K562 (cell line): ENCODE results near the gene SLC8A1. TPM values are rescaled to one million over a fixed set of nuclear protein-coding genes. Genes with fewer than 3 reads are reported as not detected.

Experiments
- ATAC-seq: fragments of 200-7000 bp; cut with Tn5 transposase; 3 replicates; pipeline ENCODE4 v1.9.1; 2020; ENCODE audit warnings: moderate library complexity
- BruUV-seq: library from RNA; stranded (reverse); fragments of 400-500 nt; replicated peaks from 2 replicates; lab custom pipeline; 2021; lab: Mats Ljungman, UMichigan
- CTCF ChIA-PET: fragments of 300-600 bp; formaldehyde crosslinking; extraction: SDS; loops from one replicate; lab custom pipeline; 2021; ENCODE audit warnings: low intra/inter-chr PET ratio; lab: Yijun Ruan, JAX
- POLR2A ChIA-PET: fragments of 300-600, 350-650 bp; sonication (Branson Sonifier 250); formaldehyde crosslinking; extraction: SDS; loops from one replicate; lab custom pipeline; 2021; ENCODE audit warnings: antibody characterized with exemption, inconsistent platforms; lab: Yijun Ruan, JAX
- DNase-seq, 4 experiments: peaks; one replicate each; pipeline versions ENCODE4 v3.0.0 to v3.0.0-alpha.2; 2011 to 2018; ENCODE audit warnings: low spot score in 3 of 4, mixed read lengths in 3 of 4; ENCODE audit errors: extremely low read depth in 1 of 4
- FAIRE-seq: peaks from 2 replicates; lab custom pipeline; 2011; peaks lifted over from hg19 to GRCh38; lab: Jason Lieb, UNC
- H2AFZ ChIP-seq: 2 replicates; pipeline ENCODE4 v1.6.0; 2011; ENCODE audit warnings: low read depth, low read length, control low read depth, inconsistent platforms
- H3K27ac ChIP-seq: fragments of 200-600 bp; 3 replicates; pipeline ENCODE4 v1.8.0; 2011; ENCODE audit warnings: low read depth, mild to moderate bottlenecking, control low read depth, inconsistent platforms, low read length, moderate library complexity, mixed read lengths; ENCODE audit errors: extremely low read depth
- H3K27me3 ChIP-seq, 2 experiments: fragments of 300-600 bp in 1 of 2; 2 replicates in 1 of 2; 3 replicates in 1 of 2; pipeline versions ENCODE4 v1.6.0 to v1.8.0; 2011; ENCODE audit warnings: inconsistent platforms in 2 of 2, low read length in 2 of 2, mild to moderate bottlenecking in 1 of 2, mixed read lengths in 1 of 2, moderate library complexity in 1 of 2; ENCODE audit not compliant: control insufficient read depth in 2 of 2, insufficient read depth in 2 of 2
- H3K36me3 ChIP-seq: fragments of 300-600 bp; 3 replicates; pipeline ENCODE4 v1.8.0; 2011; ENCODE audit warnings: mild to moderate bottlenecking, low read length, inconsistent platforms; ENCODE audit not compliant: control insufficient read depth, insufficient read depth
- H3K4me1 ChIP-seq, 2 experiments: fragments of 200-600 bp in 1 of 2; replicated peaks in 1 of 2; 2 replicates in 1 of 2; 3 replicates in 1 of 2; pipeline versions ENCODE4 v1.5.1 to v1.8.0; 2011; ENCODE audit warnings: inconsistent platforms in 2 of 2, low read length in 2 of 2, mild to moderate bottlenecking in 1 of 2, mixed read lengths in 1 of 2, moderate library complexity in 1 of 2; ENCODE audit not compliant: control insufficient read depth in 2 of 2, insufficient read depth in 2 of 2
- H3K4me2 ChIP-seq: 2 replicates; pipeline ENCODE4 v1.6.1; 2011; ENCODE audit warnings: low read length, control low read depth, inconsistent platforms, mixed read lengths; ENCODE audit not compliant: insufficient read depth
- H3K4me3 ChIP-seq: fragments of 200-600 bp; sonication (generic), shearing (Covaris generic); 2 replicates; pipeline ENCODE4 v1.5.1; 2016; ENCODE audit warnings: control low read depth, inconsistent platforms
- H3K79me2 ChIP-seq: fragments of 200-600 bp; 3 replicates; pipeline ENCODE4 v1.8.0; 2011; ENCODE audit warnings: low read length, inconsistent platforms; ENCODE audit not compliant: control insufficient read depth, insufficient read depth
- H3K9ac ChIP-seq, 2 experiments: 2 replicates each; pipeline versions ENCODE4 v1.6.0 to v1.6.1; 2011; ENCODE audit warnings: low read depth in 2 of 2, low read length in 2 of 2, control low read depth in 1 of 2, inconsistent platforms in 1 of 2, mild to moderate bottlenecking in 1 of 2, mixed read lengths in 1 of 2; ENCODE audit not compliant: insufficient read depth in 1 of 2
- H3K9me1 ChIP-seq: one replicate; pipeline ENCODE4 v1.6.0; 2011; ENCODE audit warnings: inconsistent platforms, mild to moderate bottlenecking, low read length, moderate library complexity; ENCODE audit not compliant: control insufficient read depth, insufficient read depth
- H3K9me3 ChIP-seq: replicated peaks from 2 replicates; pipeline ENCODE4 v1.5.1; 2011; ENCODE audit warnings: low read depth, low read length, inconsistent platforms; ENCODE audit not compliant: control insufficient read depth, insufficient read depth
- H4K20me1 ChIP-seq: replicated peaks from 2 replicates; pipeline ENCODE4 v1.6.1; 2011; ENCODE audit warnings: low read length, inconsistent platforms, mixed read lengths; ENCODE audit not compliant: control insufficient read depth, insufficient read depth
- BRCA1 ChIP-seq, 2 experiments: fragments of 450-650 bp in 1 of 2; sonication (generic) in 1 of 2; formaldehyde crosslinking in 1 of 2; IDR thresholded peaks; 2 replicates each; pipeline versions ENCODE4 v1.5.0 to v1.6.1; 2017 to 2020; ENCODE audit warnings: mild to moderate bottlenecking in 1 of 2, missing genetic modification reagents in 1 of 2
- CBFA2T3 ChIP-seq: fragments of 450-650 bp; IDR thresholded peaks from 2 replicates; pipeline ENCODE4 v1.6.1; 2017
- CEBPG ChIP-seq, 3 experiments: fragments of 200-800 bp in 1 of 3; sonication (Bioruptor generic) in 1 of 3; sonication (generic) in 1 of 3; formaldehyde crosslinking in 1 of 3; IDR thresholded peaks in 2 of 3; conservative IDR thresholded peaks in 1 of 3; 2 replicates each; pipeline versions ENCODE4 v1.6.1 to v1.8.0; 2016 to 2022; ENCODE audit warnings: missing compliant biosample characterization in 2 of 3, missing genetic modification characterization in 2 of 3, mild to moderate bottlenecking in 1 of 3, missing genetic modification reagents in 1 of 3
- ELF4 ChIP-seq: fragments of 450-650 bp; formaldehyde crosslinking; IDR thresholded peaks from 2 replicates; pipeline ENCODE4 v1.4.0; 2022; ENCODE audit warnings: missing genetic modification characterization
- GATA2 ChIP-seq: sonication (generic); formaldehyde crosslinking; IDR thresholded peaks from 2 replicates; pipeline ENCODE4 v1.4.0; 2020; ENCODE audit warnings: mild to moderate bottlenecking, missing genetic modification reagents
- KAT2B ChIP-seq: IDR thresholded peaks from one replicate; pipeline ENCODE4 v1.6.1; 2012; ENCODE audit warnings: low read depth, mild to moderate bottlenecking, control low read depth, inconsistent platforms, low read length, moderate library complexity
- MEF2D ChIP-seq: conservative IDR thresholded peaks from 2 replicates; pipeline ENCODE4 v1.6.1; 2016; ENCODE audit warnings: low read depth, missing genetic modification characterization, missing compliant biosample characterization
- NCOA4 ChIP-seq: fragments of 450-650 bp; IDR thresholded peaks from 2 replicates; pipeline ENCODE4 v1.6.1; 2018; ENCODE audit warnings: mild to moderate bottlenecking; ENCODE audit not compliant: partially characterized antibody
- RAD21 ChIP-seq, 2 experiments: fragments of 250-450 bp in 1 of 2; fragments of 450-650 bp in 1 of 2; sonication (Bioruptor Pico) in 1 of 2; formaldehyde crosslinking in 1 of 2; IDR thresholded peaks in 1 of 2; conservative IDR thresholded peaks in 1 of 2; 2 replicates each; pipeline versions ENCODE4 v1.4.0 to v1.8.0; 2020 to 2022; ENCODE audit warnings: mild to moderate bottlenecking in 2 of 2, moderate library complexity in 1 of 2
- ZC3H4 ChIP-seq: sonication (generic); formaldehyde crosslinking; IDR thresholded peaks from 2 replicates; pipeline ENCODE4 v1.9.0; 2021; ENCODE audit warnings: missing genetic modification reagents, borderline replicate concordance
- ZFP91 ChIP-seq: sonication (generic); formaldehyde crosslinking; IDR thresholded peaks from 2 replicates; pipeline ENCODE4 v1.8.0; 2022; ENCODE audit warnings: mild to moderate bottlenecking, missing genetic modification reagents
- ZNF134 ChIP-seq: fragments of 250-450 bp; sonication (Bioruptor Pico); conservative IDR thresholded peaks from 2 replicates; pipeline ENCODE4 v1.4.0; 2020
- ZNF23 ChIP-seq: fragments of 250-450 bp; sonication (Bioruptor Pico); IDR thresholded peaks from 2 replicates; pipeline ENCODE4 v1.4.0; 2020; ENCODE audit warnings: mild to moderate bottlenecking
- ZNF668 ChIP-seq: fragments of 250-450 bp; sonication (Bioruptor Pico); IDR thresholded peaks from 2 replicates; pipeline ENCODE4 v1.8.0; 2022; ENCODE audit warnings: mild to moderate bottlenecking, inconsistent platforms
- WGBS: fragments of 100-300 bp; shearing (Covaris generic); methylation state at CpG from one replicate; pipeline ENCODE4 v1.1.6; 2016; ENCODE audit warnings: low coverage, mixed read lengths; ENCODE audit not compliant: insufficient coverage; ENCODE audit errors: missing lambda C conversion rate; 5-methylcytosine and 5-hydroxymethylcytosine counted together
- in situ Hi-C: fragments of 300-500 bp; cut with MboI; formaldehyde crosslinking; loops from 4 replicates; pipeline ENCODE4 v1.15.0; 2018; ENCODE audit warnings: inconsistent platforms, mixed read lengths
- intact Hi-C: fragments of 100-400 bp; cut with micrococcal nuclease; formaldehyde crosslinking; loops from 2 replicates; pipeline ENCODE4 v1.14.2; 2022
- polyA plus RNA-seq, 8 experiments: library from polyadenylated mRNA; depleted of rRNA in 4 of 8; stranded (reverse) in 5 of 8; unstranded in 3 of 8; fragments of >200 nt; fragmentation: Nextera tagmentation in 2 of 8; fragmentation: Illumina TruSeq in 1 of 8; extraction: Ambion mirVana in 2 of 8; extraction: Trizol in 1 of 8; gene quantifications; 2 replicates each; pipeline versions ENCODE4 v1.2.1 to v1.2.3, GENCODE V29; 2011 to 2014; ENCODE audit warnings: inconsistent platforms in 1 of 8, missing spikeins in 1 of 8
- total RNA-seq, 7 experiments: library from RNA; depleted of rRNA in 6 of 7; stranded (reverse); fragments of >200 nt in 6 of 7; fragmentation: Illumina TruSeq in 2 of 7; extraction: Trizol in 2 of 7; gene quantifications; 2 replicates each; pipeline versions ENCODE4 v1.2.1 to v1.2.3, GENCODE V29; 2011 to 2021; ENCODE audit warnings: low replicate concordance in 1 of 7

SLC8A1 gene
- total and polyA plus RNA-seq, 9 of the 15 experiments (the other 6 are each of a cell fraction or from before 2014, with no cell fraction given) = not detected

GRCh38 chr2:40129725-40130124, 322.2 kb downstream of the SLC8A1 start:
- FAIRE-seq = no peak
- ATAC-seq = no peak
- CTCF ChIA-PET = no interaction called here
- POLR2A ChIA-PET = no interaction called here
- 0% methylated on average over 1 of the region's 1 CpG for WGBS
- intact Hi-C loops = no loop called here
- Histone ChIP-seq H3K79me2 (no peaks in the 10 kb centered on the region), H3K27ac (no peak overlapping the region), H3K9me3 (no peaks in the 10 kb centered on the region; the same call in 1 of the 2 replicates), H2AFZ (no peak overlapping the region), H3K36me3 (no peaks in the 10 kb centered on the region), H3K4me1 (no peaks in the 10 kb centered on the region), H3K4me2 (no peak overlapping the region), H3K27me3 (no peaks in the 10 kb centered on the region), H4K20me1 (no peaks in the 10 kb centered on the region), H3K4me3 (no peak overlapping the region), H3K9me1 (no peaks in the 10 kb centered on the region), H3K9ac (no peak overlapping the region)
- BruUV-seq = no TSS peak
- DNase-seq = no peak
- in situ Hi-C loops = no loop called here
- TF ChIP-seq ELF4 (CRISPR knock-in tag) = no peak
- TF ChIP-seq NCOA4 = no peak
- TF ChIP-seq GATA2 (CRISPR knock-in tag) = no peak
- no peak for TF ChIP-seq ZNF134
- TF ChIP-seq ZNF668 (CRISPR knock-in tag) = no peak
- no peak for TF ChIP-seq ZC3H4 (CRISPR knock-in tag)
- no peak for TF ChIP-seq BRCA1 (IDR thresholded peaks at IDR 0.05)
- no peak for TF ChIP-seq BRCA1 (CRISPR knock-in tag; IDR thresholded peaks at IDR 0.05)
- no peak for TF ChIP-seq CEBPG (CRISPR knock-in tag; IDR thresholded peaks at IDR 0.05)
- no peak for TF ChIP-seq CEBPG (tag; conservative IDR thresholded peaks at IDR 0.05 in 1 of 2, IDR thresholded peaks at IDR 0.05 in 1 of 2)
- TF ChIP-seq KAT2B = no peak
- TF ChIP-seq RAD21 (CRISPR knock-in tag; conservative IDR thresholded peaks at IDR 0.05 in 1 of 2, IDR thresholded peaks at IDR 0.05 in 1 of 2) = no peak
- TF ChIP-seq ZFP91 (CRISPR knock-in tag) = no peak
- TF ChIP-seq CBFA2T3 = no peak
- no peak for TF ChIP-seq ZNF23
- no peak for TF ChIP-seq MEF2D (tag)
